T-cell (primary cell): Measurements from ENCODE around the gene MCF2L. TPM values are rescaled to one million over a fixed set of nuclear protein-coding genes. Genes with fewer than 3 reads are reported as not detected.

Source experiments
- ATAC-seq, 4 experiments: fragments of 200-7000 bp in 3 of 4; fragments of 150-1000 bp in 1 of 4; cut with Tn5 transposase; replicated peaks in 1 of 4; 1 replicate in 3 of 4; 2 replicates in 1 of 4; pipeline ENCODE4 v1.10.0; 2021; ENCODE audit warnings: moderate library complexity in 3 of 4, mild to moderate bottlenecking in 2 of 4, moderate number of reproducible peaks in 1 of 4
- CTCF ChIA-PET, 2 donors: fragments of 300-600 bp; sonication (Branson Sonifier 250); formaldehyde crosslinking; loops; one replicate each; lab custom pipeline; 2022; ENCODE audit warnings: antibody characterized with exemption in 2 of 2; lab: Charles Lee
- POLR2A ChIA-PET, 2 donors: fragments of 300-600 bp; sonication (Branson Sonifier 250); formaldehyde crosslinking; loops; one replicate each; lab custom pipeline; 2022; ENCODE audit warnings: antibody characterized with exemption in 2 of 2; lab: Charles Lee
- DNase-seq, 35 experiments: peaks; one replicate each; pipeline versions ENCODE4 v3.0.0 to v3.0.0-alpha.2; 2013 to 2023
- H3K27ac ChIP-seq: one replicate; pipeline ENCODE4 v1.5.1; 2013; ENCODE audit warnings: low read length
- H3K27me3 ChIP-seq, 2 experiments: replicated peaks in 1 of 2; 1 replicate in 1 of 2; 2 replicates in 1 of 2; pipeline versions ENCODE4 v1.6.1 to v1.7.0; 2013; ENCODE audit warnings: low read length in 1 of 2, mixed read lengths in 1 of 2; ENCODE audit not compliant: control insufficient read depth in 2 of 2, insufficient read depth in 2 of 2; ENCODE audit errors: extremely low read depth in 1 of 2
- H3K36me3 ChIP-seq, 2 donors: 1 replicate in 1 of 2; 2 replicates in 1 of 2; pipeline versions ENCODE4 v1.6.1 to v1.7.0; 2013; ENCODE audit warnings: low read length in 1 of 2; ENCODE audit not compliant: control insufficient read depth in 2 of 2, insufficient read depth in 1 of 2; ENCODE audit errors: extremely low read depth in 1 of 2
- H3K4me1 ChIP-seq, 2 experiments: 1 replicate in 1 of 2; 2 replicates in 1 of 2; pipeline versions ENCODE4 v1.6.1 to v1.7.0; 2013; ENCODE audit warnings: low read length in 2 of 2, mixed read lengths in 1 of 2; ENCODE audit not compliant: insufficient read depth in 2 of 2, control insufficient read depth in 1 of 2; ENCODE audit errors: extremely low read depth in 1 of 2
- H3K4me3 ChIP-seq, 2 donors: 1 replicate in 1 of 2; 2 replicates in 1 of 2; pipeline versions ENCODE4 v1.5.1 to v1.7.0; 2013; ENCODE audit warnings: mild to moderate bottlenecking in 2 of 2, low read length in 1 of 2, moderate library complexity in 1 of 2; ENCODE audit not compliant: control insufficient read depth in 1 of 2; ENCODE audit errors: extremely low read depth in 1 of 2
- H3K9me3 ChIP-seq: 2 replicates; pipeline ENCODE4 v1.7.0; 2013
- H3K27ac Mint-ChIP-seq, 2 donors: one replicate each; pipeline ENCODE4 v1.8.0; 2020 to 2021; ENCODE audit warnings: mild to moderate bottlenecking in 2 of 2, mixed read lengths in 2 of 2
- H3K27me3 Mint-ChIP-seq, 2 donors: one replicate each; pipeline ENCODE4 v1.8.0; 2021 to 2022; ENCODE audit warnings: mixed read lengths in 2 of 2
- H3K36me3 Mint-ChIP-seq: one replicate; pipeline ENCODE4 v1.8.0; 2021; ENCODE audit warnings: mixed read lengths
- H3K4me1 Mint-ChIP-seq, 3 donors: one replicate each; pipeline ENCODE4 v1.8.0; 2020 to 2022; ENCODE audit warnings: mixed read lengths in 3 of 3, mild to moderate bottlenecking in 1 of 3
- H3K4me3 Mint-ChIP-seq, 3 donors: one replicate each; pipeline ENCODE4 v1.8.0; 2020 to 2022; ENCODE audit warnings: mild to moderate bottlenecking in 3 of 3, mixed read lengths in 3 of 3, moderate library complexity in 3 of 3
- H3K9me3 Mint-ChIP-seq, 3 donors: one replicate each; pipeline ENCODE4 v1.8.0; 2020 to 2022; ENCODE audit warnings: mixed read lengths in 3 of 3
- WGBS: methylation state at CpG from one replicate; pipeline ENCODE4 v1.1.5; 2013; ENCODE audit warnings: missing lambda C conversion rate; ENCODE audit not compliant: insufficient coverage; 5-methylcytosine and 5-hydroxymethylcytosine counted together
- total RNA-seq, 35 experiments: library from RNA in 6 of 35; stranded (reverse) in 6 of 35; fragments of 120-200 nt in 1 of 35; gene quantifications; one replicate each; pipeline versions ENCODE4 v1.2.1 to v1.2.4 and lab custom pipeline; 2013 to 2026

Gene MCF2L
- total RNA-seq, 5 donors from 2014 or later (not counting 1 experiment from before 2014, with no cell fraction given) = 18.2 to 30.0 (median 24.7) TPM

GRCh38 chr13:112991609-112992008, 22.6 kb downstream of the MCF2L start:
- no peaks in the 10 kb centered on the region for H3K27me3 ChIP-seq
- H3K4me1 Mint-ChIP-seq = peaks cover 0 to 2% (median 0%) of the 10 kb centered on the region in 3 donors
- DNase-seq (no peak), ATAC-seq (no peak)
- H3K36me3 ChIP-seq = peaks cover 0 to 2% of the 10 kb centered on the region in 2 donors
- no peaks in the 10 kb centered on the region for H3K9me3 ChIP-seq
- no peak overlapping the region for H3K27ac Mint-ChIP-seq
- H3K4me3 ChIP-seq = no peak overlapping the region
- peaks cover 8% of the 10 kb centered on the region for H3K36me3 Mint-ChIP-seq
- H3K4me3 Mint-ChIP-seq = no peak overlapping the region
- no peaks in the 10 kb centered on the region for H3K27me3 Mint-ChIP-seq
- no peaks in the 10 kb centered on the region for H3K4me1 ChIP-seq
- 60% methylated on average over 4 of the region's 6 CpGs for WGBS
- no peak overlapping the region for H3K27ac ChIP-seq
- no peaks in the 10 kb centered on the region for H3K9me3 Mint-ChIP-seq
- ChIA-PET CTCF (no interaction called here), POLR2A (no interaction called here)

- DNase-seq (no peak), ATAC-seq (no peak)
- Mint-ChIP-seq H3K27me3 (no peaks in the 10 kb centered on the region), H3K9me3 (no peaks in the 10 kb centered on the region), H3K4me1 (peaks cover 0 to 2% (median 0%) of the 10 kb centered on the region in 3 donors), H3K4me3 (no peak overlapping the region), H3K36me3 (peaks cover 8% of the 10 kb centered on the region), H3K27ac (no peak overlapping the region)
- ChIA-PET POLR2A (no interaction called here), CTCF (no interaction called here)
- H3K27ac ChIP-seq = no peak overlapping the region
- peaks cover 0 to 3% of the 10 kb centered on the region in 2 experiments for H3K27me3 ChIP-seq
- no peaks in the 10 kb centered on the region for H3K9me3 ChIP-seq
- H3K36me3 ChIP-seq = peaks cover 0 to 2% of the 10 kb centered on the region in 2 donors
- H3K4me3 ChIP-seq = no peak overlapping the region
- 91% methylated on average over 24 of the region's 31 CpGs for WGBS
- H3K4me1 ChIP-seq = no peaks in the 10 kb centered on the region
These were observed 24.1 kb downstream of the MCF2L start for GRCh38 chr13:112992931-112993680.

GRCh38 chr13:112994084-112994780, 25.2 kb downstream of the MCF2L start:
- H3K27me3 Mint-ChIP-seq = no peaks in the 10 kb centered on the region
- POLR2A ChIA-PET = no interaction called here
- Histone ChIP-seq H3K4me1 (no peaks in the 10 kb centered on the region), H3K4me3 (no peak overlapping the region), H3K36me3 (peaks cover 0 to 2% of the 10 kb centered on the region in 2 donors), H3K27me3 (peaks cover 0 to 5% of the 10 kb centered on the region in 2 experiments), H3K9me3 (no peaks in the 10 kb centered on the region), H3K27ac (no peak overlapping the region)
- CTCF ChIA-PET = no interaction called here
- no peak overlapping the region for H3K4me3 Mint-ChIP-seq
- H3K4me1 Mint-ChIP-seq = peaks cover 0 to 2% (median 0%) of the 10 kb centered on the region in 3 donors
- 92% methylated on average over 46 of the region's 46 CpGs for WGBS
- peaks cover 8% of the 10 kb centered on the region for H3K36me3 Mint-ChIP-seq
- no peaks in the 10 kb centered on the region for H3K9me3 Mint-ChIP-seq
- no peak overlapping the region for H3K27ac Mint-ChIP-seq
- no peak for DNase-seq
- no peak for ATAC-seq

GRCh38 chr13:112994781-112995355, 25.9 kb downstream of the MCF2L start:
- ATAC-seq (no peak), DNase-seq (no peak)
- Mint-ChIP-seq H3K4me3 (no peak overlapping the region), H3K27me3 (peaks cover 0 to 2% of the 10 kb centered on the region in 2 donors), H3K9me3 (no peaks in the 10 kb centered on the region), H3K36me3 (peaks cover 6% of the 10 kb centered on the region), H3K27ac (no peak overlapping the region), H3K4me1 (peaks cover 0 to 7% (median 3%) of the 10 kb centered on the region in 3 donors)
- Histone ChIP-seq H3K27me3 (peaks cover 0 to 5% of the 10 kb centered on the region in 2 experiments), H3K36me3 (peaks cover 0 to under 1% of the 10 kb centered on the region in 2 donors), H3K9me3 (no peaks in the 10 kb centered on the region), H3K27ac (no peak overlapping the region), H3K4me3 (no peak overlapping the region), H3K4me1 (no peaks in the 10 kb centered on the region)
- ChIA-PET CTCF (no interaction called here), POLR2A (no interaction called here)
- 88% methylated on average over 34 of the region's 34 CpGs for WGBS

- H3K4me3 Mint-ChIP-seq = no peak overlapping the region
These were observed 26.6 kb downstream of the MCF2L start for GRCh38 chr13:112995395-112996191.

GRCh38 chr13:112996671-112997091, 27.7 kb downstream of the MCF2L start:
- H3K4me3 Mint-ChIP-seq = no peak overlapping the region
- ChIA-PET POLR2A (no interaction called here), CTCF (no interaction called here)
- no peaks in the 10 kb centered on the region for H3K9me3 Mint-ChIP-seq
- H3K27ac ChIP-seq = no peak overlapping the region
- peaks cover 0 to 8% of the 10 kb centered on the region in 2 experiments for H3K4me1 ChIP-seq
- H3K27ac Mint-ChIP-seq = no peak overlapping the region
- H3K36me3 Mint-ChIP-seq = peaks cover 2% of the 10 kb centered on the region
- ATAC-seq = no peak
- H3K4me1 Mint-ChIP-seq = peaks cover 12 to 15% (median 12%) of the 10 kb centered on the region in 3 donors
- WGBS = 96% methylated on average over 15 of the region's 19 CpGs
- no peaks in the 10 kb centered on the region for H3K9me3 ChIP-seq
- no peak overlapping the region for H3K4me3 ChIP-seq
- DNase-seq = no peak
- peaks cover 0 to 18% of the 10 kb centered on the region in 2 experiments for H3K27me3 ChIP-seq
- peaks cover 0 to 2% of the 10 kb centered on the region in 2 donors for H3K27me3 Mint-ChIP-seq
- H3K36me3 ChIP-seq = no peaks in the 10 kb centered on the region

More at GRCh38 chr13:112995395-112996191, 26.6 kb downstream of the MCF2L start:
- H3K4me1 Mint-ChIP-seq = peaks cover 6 to 12% (median 7%) of the 10 kb centered on the region in 3 donors
- H3K36me3 Mint-ChIP-seq = peaks cover 2% of the 10 kb centered on the region
- no peaks in the 10 kb centered on the region for H3K9me3 Mint-ChIP-seq
- peaks cover 0 to 2% of the 10 kb centered on the region in 2 donors for H3K27me3 Mint-ChIP-seq
- POLR2A ChIA-PET = no interaction called here
- CTCF ChIA-PET = no interaction called here
- Histone ChIP-seq H3K36me3 (no peaks in the 10 kb centered on the region), H3K27ac (no peak overlapping the region), H3K27me3 (peaks cover 0 to 8% of the 10 kb centered on the region in 2 experiments), H3K4me3 (no peak overlapping the region), H3K9me3 (no peaks in the 10 kb centered on the region), H3K4me1 (no peaks in the 10 kb centered on the region)
- 90% methylated on average over 17 of the region's 27 CpGs for WGBS
- no peak overlapping the region for H3K27ac Mint-ChIP-seq
- DNase-seq (no peak), ATAC-seq (no peak)
